Right renal cortex interstitium (tissue), 3 donors: ENCODE data around the gene GSDME. TPM values are rescaled to one million over a fixed set of nuclear protein-coding genes. Genes with fewer than 3 reads are reported as not detected.

ENCODE experiments used
- DNase-seq, 3 donors: peaks; one replicate each; pipeline ENCODE4 v3.0.0-alpha.2; 2013; ENCODE audit warnings: low read depth in 3 of 3, low spot score in 2 of 3
- polyA plus RNA-seq, 3 donors: library from polyadenylated mRNA; unstranded; fragments of 120-200 nt; gene quantifications; one replicate each; pipeline ENCODE4 v1.2.1, GENCODE V29; 2013; ENCODE audit not compliant: insufficient read length in 3 of 3

The GSDME gene
- polyA plus RNA-seq, 3 donors = 14.2 to 14.8 (median 14.7) TPM

- DNase-seq = no peak
Measured at GRCh38 chr7:24707988-24708615, 49.2 kb downstream of the GSDME start.

GRCh38 chr7:24706211-24707170 is 50.8 kb downstream of the GSDME start:
- DNase-seq = no peak

- DNase-seq = no peak
Measured at GRCh38 chr7:24705461-24705954, 51.8 kb downstream of the GSDME start.

- no peak for DNase-seq
Measured at GRCh38 chr7:24704311-24704710, 53.0 kb downstream of the GSDME start.

- DNase-seq = no peak
Measured at GRCh38 chr7:24703296-24703695, 54.0 kb downstream of the GSDME start.

GRCh38 chr7:24702755-24703154 is 54.5 kb downstream of the GSDME start:
- DNase-seq = no peak

GRCh38 chr7:24701261-24702235 is 55.7 kb downstream of the GSDME start:
- DNase-seq = no peak

GRCh38 chr7:24700521-24701260 is 56.6 kb downstream of the GSDME start:
- DNase-seq = no peak

- DNase-seq = no peak
Measured at GRCh38 chr7:24698531-24699266, 58.6 kb downstream of the GSDME start.

GRCh38 chr7:24697416-24697815 is 59.8 kb downstream of the GSDME start:
- DNase-seq = no peak

- DNase-seq = no peak
Measured at GRCh38 chr7:24692592-24692991, 64.7 kb downstream of the GSDME start.

- no peak for DNase-seq
Measured at GRCh38 chr7:24690251-24690650, 67.0 kb downstream of the GSDME start.

GRCh38 chr7:24685708-24686107 is 71.6 kb downstream of the GSDME start:
- no peak for DNase-seq

- no peak for DNase-seq
Measured at GRCh38 chr7:24670782-24671181, 86.5 kb downstream of the GSDME start.

- DNase-seq = no peak
Measured at GRCh38 chr7:24669971-24670591, 87.2 kb downstream of the GSDME start.

- DNase-seq = no peak
Measured at GRCh38 chr7:24668927-24669635, 88.2 kb downstream of the GSDME start.

- peak; percentile 17 to 31 (median 27) for DNase-seq
Measured at GRCh38 chr7:24665564-24666294, 91.5 kb downstream of the GSDME start.
